SK-N-SH (cell line): ENCODE data around the gene FAM222B.

Experiments used
- CTCF ChIP-seq: fragments of 200-600 bp; sonication (generic); IDR thresholded peaks from 2 replicates; pipeline ENCODE4 v1.6.1; 2017; ENCODE audit warnings: antibody characterized with exemption, mild to moderate bottlenecking, moderate library complexity
- EP300 ChIP-seq, 2 experiments: IDR thresholded peaks; 2 replicates each; pipeline versions ENCODE4 v1.4.0 to v1.6.1; 2012; ENCODE audit warnings: borderline replicate concordance in 1 of 2, low read depth in 1 of 2, low read length in 1 of 2
- IRF3 ChIP-seq: fragments of 150-350 bp; IDR thresholded peaks from 2 replicates; pipeline ENCODE4 v1.6.1; 2016; ENCODE audit warnings: mild to moderate bottlenecking, low read depth, low read length
- JUND ChIP-seq: IDR thresholded peaks from 2 replicates; pipeline ENCODE4 v1.4.0; 2012
- PBX3 ChIP-seq: IDR thresholded peaks from 2 replicates; pipeline ENCODE4; 2012
- POLR2AphosphoS5 ChIP-seq: IDR thresholded peaks from 2 replicates; pipeline ENCODE4 v1.6.1; 2012; ENCODE audit warnings: low read depth, low read length
- RAD21 ChIP-seq: IDR thresholded peaks from 2 replicates; pipeline ENCODE4 v1.6.1; 2012; ENCODE audit warnings: mild to moderate bottlenecking, low read length
- RCOR1 ChIP-seq: fragments of 150-350 bp; IDR thresholded peaks from 2 replicates; pipeline ENCODE4 v1.6.1; 2017; ENCODE audit warnings: antibody characterized with exemption, low read length
- RXRA ChIP-seq: IDR thresholded peaks from 2 replicates; pipeline ENCODE4 v1.4.0; 2012; ENCODE audit warnings: low read depth, mild to moderate bottlenecking, borderline replicate concordance
- SIN3A ChIP-seq: IDR thresholded peaks from 2 replicates; pipeline ENCODE4 v1.6.1; 2012; ENCODE audit warnings: low read depth, mild to moderate bottlenecking, low read length, moderate library complexity, borderline replicate concordance
- SMC3 ChIP-seq: IDR thresholded peaks from 2 replicates; pipeline ENCODE4 v1.6.1; 2012; ENCODE audit warnings: low read depth, low read length, improper control_type of control experiment
- USF1 ChIP-seq: IDR thresholded peaks from 2 replicates; pipeline ENCODE4 v1.4.0; 2012; ENCODE audit warnings: low read depth, borderline replicate concordance
- USF2 ChIP-seq: fragments of 150-350 bp; IDR thresholded peaks from 2 replicates; pipeline ENCODE4 v1.6.1; 2017; ENCODE audit warnings: antibody characterized with exemption, low read length, low read depth, borderline replicate concordance
- YY1 ChIP-seq: IDR thresholded peaks from 2 replicates; pipeline ENCODE4 v1.4.0; 2012; ENCODE audit warnings: low read depth, mild to moderate bottlenecking

GRCh38 chr17:28735242-28735722, 107.3 kb downstream of the FAM222B start:
- TF ChIP-seq RCOR1 (no peak), SIN3A (no peak), POLR2AphosphoS5 (no peak), RXRA (no peak), EP300 (IDR thresholded peaks at IDR 0.05; ENCODE audit: borderline replicate concordance in 1 of 2, low read depth in 1 of 2, low read length in 1 of 2) (no peak), CTCF (no peak), SMC3 (no peak), JUND (no peak), PBX3 (no peak), YY1 (no peak), USF1 (no peak), RAD21 (no peak), IRF3 (no peak), USF2 (no peak)
